Cardiac fibroblast (primary cell): ENCODE measurements around the gene TOX2.

Experiments
- DNase-seq, 2 donors: peaks; one replicate each; pipeline versions ENCODE4 v3.0.0 to v3.0.0-alpha.2; 2010; ENCODE audit warnings: low read depth in 2 of 2
- H3K4me3 ChIP-seq, 2 donors: replicated peaks in 1 of 2; 1 replicate in 1 of 2; 2 replicates in 1 of 2; pipeline ENCODE4 v1.5.1; 2011; ENCODE audit warnings: low read depth in 2 of 2, low read length in 2 of 2, mild to moderate bottlenecking in 2 of 2, moderate library complexity in 1 of 2
- TF ChIP-seq, protein P1 (sequence below): IDR thresholded peaks from one replicate; pipeline ENCODE4 v1.5.1; 2011; ENCODE audit warnings: low read depth, mild to moderate bottlenecking, low read length, inconsistent platforms

TOX2 gene

GRCh38 chr20:43942667-43943285 lies 28.1 kb downstream of the TOX2 start:
- peak; percentile 79 to 82 for DNase-seq
- TF ChIP-seq, protein P1, sequence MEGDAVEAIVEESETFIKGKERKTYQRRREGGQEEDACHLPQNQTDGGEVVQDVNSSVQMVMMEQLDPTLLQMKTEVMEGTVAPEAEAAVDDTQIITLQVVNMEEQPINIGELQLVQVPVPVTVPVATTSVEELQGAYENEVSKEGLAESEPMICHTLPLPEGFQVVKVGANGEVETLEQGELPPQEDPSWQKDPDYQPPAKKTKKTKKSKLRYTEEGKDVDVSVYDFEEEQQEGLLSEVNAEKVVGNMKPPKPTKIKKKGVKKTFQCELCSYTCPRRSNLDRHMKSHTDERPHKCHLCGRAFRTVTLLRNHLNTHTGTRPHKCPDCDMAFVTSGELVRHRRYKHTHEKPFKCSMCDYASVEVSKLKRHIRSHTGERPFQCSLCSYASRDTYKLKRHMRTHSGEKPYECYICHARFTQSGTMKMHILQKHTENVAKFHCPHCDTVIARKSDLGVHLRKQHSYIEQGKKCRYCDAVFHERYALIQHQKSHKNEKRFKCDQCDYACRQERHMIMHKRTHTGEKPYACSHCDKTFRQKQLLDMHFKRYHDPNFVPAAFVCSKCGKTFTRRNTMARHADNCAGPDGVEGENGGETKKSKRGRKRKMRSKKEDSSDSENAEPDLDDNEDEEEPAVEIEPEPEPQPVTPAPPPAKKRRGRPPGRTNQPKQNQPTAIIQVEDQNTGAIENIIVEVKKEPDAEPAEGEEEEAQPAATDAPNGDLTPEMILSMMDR = no peak
- H3K4me3 ChIP-seq = no peak overlapping the region

- DNase-seq = no peak
- H3K4me3 ChIP-seq = no peak overlapping the region
- TF ChIP-seq, protein P1 = no peak
These were observed 29.1 kb downstream of the TOX2 start for GRCh38 chr20:43943725-43944124.

DNA sequence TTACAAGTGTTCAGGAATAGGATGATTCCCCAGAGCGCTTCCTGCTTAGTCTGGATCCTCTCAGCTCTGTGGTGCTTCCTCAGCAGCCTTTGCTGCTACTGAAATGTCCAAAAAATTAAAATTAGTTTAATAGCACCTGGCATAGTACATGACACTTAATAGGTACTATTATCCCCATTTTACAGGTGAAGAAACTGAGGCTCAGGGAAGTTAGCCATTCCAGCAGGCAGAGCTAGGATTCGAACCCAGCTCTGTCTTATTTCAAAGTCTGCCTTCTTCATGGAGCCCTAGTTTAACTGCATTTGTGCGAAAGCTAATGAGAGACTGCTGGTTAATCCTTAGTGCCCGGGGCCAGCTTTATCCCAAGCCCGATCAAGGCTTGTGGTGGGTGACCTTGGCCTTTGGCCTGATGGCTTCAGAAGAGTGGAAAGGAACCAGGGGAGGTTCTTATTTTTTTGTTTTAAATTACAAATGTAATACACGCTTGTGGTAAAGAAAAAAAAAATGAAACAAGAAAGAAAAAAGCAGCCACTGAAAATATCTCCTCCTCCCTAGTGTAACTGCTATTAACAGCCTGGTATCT lies 30.1 kb downstream of the TOX2 start:
- TF ChIP-seq, protein P1 = no peak
- DNase-seq = no peak
- H3K4me3 ChIP-seq = no peak overlapping the region

DNA sequence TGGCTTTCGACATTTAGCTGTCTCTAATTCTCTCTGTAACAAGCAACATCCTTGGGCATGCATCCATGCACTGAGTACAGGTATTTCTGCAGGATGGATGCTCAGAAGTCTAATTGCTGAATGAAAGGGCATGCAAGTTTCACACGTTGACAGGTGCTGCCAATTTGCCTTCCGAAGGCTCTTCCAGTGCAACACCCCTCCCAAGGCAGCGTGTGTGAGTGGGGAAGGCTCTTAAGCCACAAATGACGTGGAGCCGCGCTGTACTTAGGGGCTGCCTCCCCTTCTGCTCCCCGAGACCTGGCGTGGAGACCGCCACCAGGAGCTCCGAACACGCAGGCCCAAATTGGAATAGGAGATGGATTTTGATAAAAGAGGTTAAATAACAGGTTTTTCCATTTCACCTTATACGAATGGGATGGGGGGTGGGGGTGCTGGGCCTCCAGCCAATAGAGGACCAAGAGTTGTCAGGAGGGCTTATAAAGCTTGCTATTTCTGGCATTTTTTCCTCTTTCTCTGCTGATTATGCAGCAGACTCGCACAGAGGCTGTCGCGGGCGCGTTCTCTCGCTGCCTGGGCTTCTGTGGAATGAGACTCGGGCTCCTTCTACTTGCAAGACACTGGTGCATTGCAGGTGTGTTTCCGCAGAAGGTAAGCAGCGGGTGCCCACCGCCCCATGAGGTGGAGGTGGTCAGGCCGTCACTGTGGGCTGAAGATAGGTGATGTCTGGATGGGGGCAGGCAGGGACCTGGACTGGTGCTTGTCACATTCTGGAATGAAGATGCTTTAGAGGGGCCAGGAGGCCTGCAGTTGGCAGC lies 30.9 kb downstream of the TOX2 start:
- TF ChIP-seq, protein P1 = no peak
- no peak for DNase-seq
- H3K4me3 ChIP-seq = no peak overlapping the region

GRCh38 chr20:43946206-43946491 lies 31.5 kb downstream of the TOX2 start:
- DNase-seq = no peak
- H3K4me3 ChIP-seq = no peak overlapping the region
- TF ChIP-seq, protein P1 = no peak

DNA sequence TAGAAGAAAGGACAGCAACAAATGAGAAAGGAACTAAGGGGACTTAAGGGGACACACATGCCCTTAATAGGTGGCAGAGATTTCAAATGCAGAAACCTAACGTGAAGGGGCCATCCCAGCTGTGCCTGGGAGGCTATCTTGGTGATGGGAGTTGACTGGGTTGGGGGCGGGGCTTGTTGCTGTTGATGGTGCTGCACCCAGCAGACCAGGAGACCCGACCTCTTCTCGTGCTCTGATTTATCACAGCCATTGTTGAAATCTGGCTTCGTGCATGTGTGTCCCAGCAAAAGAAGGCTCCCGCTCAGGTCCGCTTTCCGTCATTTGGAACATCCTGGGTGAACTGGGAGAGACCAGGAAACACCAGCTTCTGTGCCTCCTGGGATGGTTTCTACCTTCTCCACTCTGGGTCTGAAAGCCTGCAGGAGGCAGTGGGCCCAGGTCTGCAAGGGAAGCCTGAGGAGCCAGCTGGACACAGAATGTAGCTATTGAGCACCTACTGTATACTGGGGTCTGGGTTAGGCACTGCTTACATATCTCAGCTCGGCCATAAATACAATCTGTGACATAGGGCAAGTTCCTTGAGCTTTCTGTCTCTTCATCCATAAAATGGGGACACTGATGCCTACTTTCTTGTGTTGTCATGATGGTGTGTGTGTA lies 32.1 kb downstream of the TOX2 start:
- TF ChIP-seq, protein P1 = no peak

More for the DNA sequence above, 32.1 kb downstream of the TOX2 start:
- DNase-seq = no peak
- no peak overlapping the region for H3K4me3 ChIP-seq
